Activated naive CD4-positive, alpha-beta T cell treated with anti-CD3 and anti-CD28 coated beads, Interleukin-2, amount 50 U/mL, for 72 hours (primary cell): ENCODE results near the gene ZNF268. TPM values are rescaled to one million over a fixed set of nuclear protein-coding genes. Genes with fewer than 3 reads are reported as not detected.

Experiments used
- ATAC-seq, 2 donors: fragments of 150-1000 bp; cut with Tn5 transposase; 2 replicates each; pipeline ENCODE4 v1.10.0; 2021; ENCODE audit warnings: mild to moderate bottlenecking in 2 of 2, moderate library complexity in 2 of 2
- DNase-seq, 2 donors: peaks; one replicate each; pipeline ENCODE4 v3.0.0; 2021 to 2022; ENCODE audit warnings: low spot score in 2 of 2
- H3K27ac Mint-ChIP-seq, 2 donors: one replicate each; pipeline ENCODE4 v1.8.0; 2022; ENCODE audit warnings: mild to moderate bottlenecking in 2 of 2, mixed read lengths in 2 of 2
- H3K36me3 Mint-ChIP-seq, 2 donors: one replicate each; pipeline ENCODE4 v1.8.0; 2022; ENCODE audit warnings: mixed read lengths in 2 of 2
- H3K9me3 Mint-ChIP-seq, 2 donors: one replicate each; pipeline ENCODE4 v1.8.0; 2022; ENCODE audit warnings: mixed read lengths in 2 of 2
- total RNA-seq, 2 donors: library from RNA; stranded (reverse); gene quantifications; one replicate each; pipeline ENCODE4 v1.2.3, GENCODE V29; 2022

The ZNF268 gene
- 10 to 100 TPM in 1 of 2 donors, 1 to 10 TPM in 1; 9.6 to 15.2 TPM for total RNA-seq

DNA sequence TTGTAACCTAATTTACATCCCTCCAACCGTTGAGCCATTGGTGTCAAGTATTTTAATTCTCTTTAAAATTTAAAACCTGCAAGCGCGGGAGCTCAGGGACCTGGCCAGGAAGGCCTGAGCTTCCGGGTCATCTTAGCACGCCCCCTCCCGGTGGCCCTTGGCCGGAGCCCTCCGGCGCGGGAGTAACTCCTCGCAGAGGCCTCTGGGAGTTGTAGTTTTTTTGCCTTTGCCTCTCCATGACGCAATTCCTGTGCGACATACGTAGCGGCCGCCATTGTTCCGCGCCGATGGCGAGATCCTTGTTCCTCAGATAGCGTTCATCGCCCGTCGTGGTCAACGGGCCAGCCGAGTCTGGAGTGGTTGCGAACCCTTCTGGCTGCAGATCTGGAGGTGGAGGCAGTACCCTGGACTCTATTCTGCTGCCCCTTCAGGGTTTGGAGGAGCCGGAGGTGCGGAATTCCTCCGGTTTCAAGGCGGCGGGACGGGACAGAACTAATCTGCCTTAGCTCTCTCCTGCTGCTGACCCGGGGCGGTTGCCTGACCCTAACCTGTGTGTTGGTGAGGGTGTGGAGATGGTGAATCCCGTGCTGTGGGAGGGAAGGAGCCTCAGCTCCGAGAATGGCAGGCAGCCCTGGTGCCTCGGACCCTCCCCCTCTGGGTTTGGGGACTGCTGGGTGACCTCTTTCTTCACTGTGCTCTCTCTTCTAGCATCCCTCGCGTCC lies at the start of gene ZNF268:
ZNF268 (plus strand) TSS at position 258 of the 722 bp plus-strand sequence. CDS start 503 bp downstream, outside the sequence.
- ATAC-seq: peak; percentile 98 to 99
- peaks cover 80% of the 10 kb centered on the region in 2 donors for H3K36me3 Mint-ChIP-seq
- peaks cover 45 to 57% of the 10 kb centered on the region in 2 donors for H3K9me3 Mint-ChIP-seq
- H3K27ac Mint-ChIP-seq: peak within 1 kb of the TSS; percentile 97
- DNase-seq: peak; percentile 93 to 94

DNA sequence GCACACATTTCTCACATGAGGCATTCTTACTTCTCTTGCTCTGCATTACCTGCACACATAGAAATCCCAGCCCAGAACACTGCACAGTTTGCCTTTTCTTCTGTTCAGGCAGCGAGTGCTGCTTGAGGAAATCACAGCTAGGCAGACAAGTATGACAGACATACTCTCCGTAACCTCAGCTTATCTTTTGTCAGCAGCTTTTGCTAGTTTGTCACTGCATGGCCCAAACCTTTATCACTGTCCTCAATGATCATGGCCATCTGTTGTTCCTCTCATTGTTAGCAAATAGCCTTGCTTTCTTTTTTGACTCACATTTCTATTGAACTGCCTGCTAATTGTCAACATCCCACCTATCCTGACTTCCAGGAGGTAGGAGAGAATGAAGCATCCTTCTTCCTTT lies 45.5 kb upstream of the ZNF268 start:
- peaks cover 51 to 61% of the 10 kb centered on the region in 2 donors for H3K9me3 Mint-ChIP-seq
- no peak overlapping the region for H3K27ac Mint-ChIP-seq
- DNase-seq (no peak), ATAC-seq (no peak)
- peaks cover 65 to 89% of the 10 kb centered on the region in 2 donors for H3K36me3 Mint-ChIP-seq

GRCh38 chr12:133145981-133146380 lies 35.3 kb upstream of the ZNF268 start:
- DNase-seq (no peak), ATAC-seq (no peak)
- Mint-ChIP-seq H3K36me3 (peaks cover 77 to 84% of the 10 kb centered on the region in 2 donors), H3K9me3 (peaks cover 35 to 50% of the 10 kb centered on the region in 2 donors), H3K27ac (no peak overlapping the region)

DNA sequence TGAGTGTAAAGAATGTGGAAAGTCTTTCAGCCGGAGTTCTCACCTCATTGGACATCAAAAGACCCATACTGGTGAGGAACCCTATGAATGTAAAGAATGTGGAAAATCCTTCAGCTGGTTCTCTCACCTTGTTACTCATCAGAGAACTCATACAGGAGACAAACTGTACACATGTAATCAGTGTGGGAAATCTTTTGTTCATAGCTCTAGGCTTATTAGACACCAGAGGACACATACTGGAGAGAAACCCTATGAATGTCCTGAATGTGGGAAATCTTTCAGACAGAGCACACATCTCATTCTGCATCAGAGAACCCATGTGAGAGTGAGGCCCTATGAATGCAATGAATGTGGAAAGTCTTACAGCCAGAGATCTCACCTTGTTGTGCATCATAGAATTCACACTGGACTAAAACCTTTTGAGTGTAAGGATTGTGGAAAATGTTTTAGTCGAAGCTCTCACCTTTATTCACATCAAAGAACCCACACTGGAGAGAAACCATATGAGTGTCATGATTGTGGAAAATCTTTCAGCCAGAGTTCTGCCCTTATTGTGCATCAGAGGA lies 25.1 kb upstream of the ZNF268 start:
- H3K36me3 Mint-ChIP-seq: peaks cover 79 to 89% of the 10 kb centered on the region in 2 donors
- DNase-seq: no peak
- no peak for ATAC-seq
- peaks cover 67 to 72% of the 10 kb centered on the region in 2 donors for H3K9me3 Mint-ChIP-seq
- no peak overlapping the region for H3K27ac Mint-ChIP-seq

DNA sequence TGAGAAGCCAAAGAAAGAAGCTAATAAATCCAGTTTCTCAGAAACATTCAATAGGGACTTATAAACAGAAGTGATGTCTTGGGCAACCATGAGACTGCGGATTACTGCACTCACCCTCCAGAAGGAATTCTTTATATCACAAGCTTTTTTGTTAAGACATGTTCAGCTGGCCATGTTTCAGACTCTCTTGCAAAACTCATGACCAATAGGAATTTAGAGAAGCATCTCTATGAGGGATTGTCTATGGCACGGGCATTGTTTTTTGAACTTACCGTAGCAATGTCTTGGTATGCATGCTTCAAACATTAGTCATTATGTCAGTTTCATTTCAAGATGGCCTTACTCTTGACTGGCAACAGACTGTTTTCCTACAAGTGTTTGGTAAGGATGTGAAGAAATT lies 15.5 kb upstream of the ZNF268 start:
- no peak for ATAC-seq
- Mint-ChIP-seq H3K36me3 (peaks cover 34 to 38% of the 10 kb centered on the region in 2 donors), H3K27ac (no peak overlapping the region), H3K9me3 (peaks cover 36 to 39% of the 10 kb centered on the region in 2 donors)
- no peak for DNase-seq

- ATAC-seq (no peak), DNase-seq (no peak)
- Mint-ChIP-seq H3K27ac (no peak overlapping the region), H3K9me3 (peaks cover 38 to 48% of the 10 kb centered on the region in 2 donors), H3K36me3 (peaks cover 37 to 47% of the 10 kb centered on the region in 2 donors)
Observed at GRCh38 chr12:133172491-133172890, 8.8 kb upstream of the ZNF268 start.

GRCh38 chr12:133174901-133175300 lies 6.4 kb upstream of the ZNF268 start:
- ATAC-seq: no peak
- Mint-ChIP-seq H3K27ac (no peak overlapping the region), H3K36me3 (peaks cover 46% of the 10 kb centered on the region in 2 donors), H3K9me3 (peaks cover 40 to 46% of the 10 kb centered on the region in 2 donors)
- no peak for DNase-seq

- no peak for ATAC-seq
- peaks cover 76 to 80% of the 10 kb centered on the region in 2 donors for H3K36me3 Mint-ChIP-seq
- no peak overlapping the region for H3K27ac Mint-ChIP-seq
- no peak for DNase-seq
- peaks cover 48 to 60% of the 10 kb centered on the region in 2 donors for H3K9me3 Mint-ChIP-seq
Observed at GRCh38 chr12:133180669-133181068, 626 bp upstream of the ZNF268 start.

DNA sequence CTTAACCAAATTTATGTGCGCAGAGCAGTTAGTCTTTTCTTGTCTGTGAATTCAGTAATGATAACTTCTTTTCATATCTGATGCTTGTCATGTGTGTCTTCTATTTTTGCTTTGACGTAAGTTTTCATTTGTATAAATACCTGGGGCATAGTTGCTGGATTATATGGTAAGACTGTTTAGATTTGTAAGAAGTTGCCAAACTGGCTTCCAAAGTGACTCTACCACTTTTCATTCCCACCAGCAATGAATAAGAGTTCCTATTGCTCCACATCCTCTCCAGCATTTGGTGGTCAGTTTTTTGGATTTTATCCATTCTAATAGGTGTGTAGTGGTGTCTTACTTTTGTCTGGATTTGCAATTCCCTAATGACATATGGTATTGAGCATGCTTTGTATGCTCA lies 8.9 kb downstream of the ZNF268 start:
- no peak for ATAC-seq
- H3K9me3 Mint-ChIP-seq: peaks cover 52 to 56% of the 10 kb centered on the region in 2 donors
- DNase-seq: no peak
- peaks cover 99 to 100% of the 10 kb centered on the region in 2 donors for H3K36me3 Mint-ChIP-seq
- no peak overlapping the region for H3K27ac Mint-ChIP-seq

GRCh38 chr12:133192847-133193246 lies 11.6 kb downstream of the ZNF268 start:
- Mint-ChIP-seq H3K27ac (peak overlapping the region in 1 of 2 donors; percentile 36), H3K36me3 (peaks cover 84 to 87% of the 10 kb centered on the region in 2 donors), H3K9me3 (peaks cover 50 to 51% of the 10 kb centered on the region in 2 donors)
- no peak for DNase-seq
- ATAC-seq: no peak

DNA sequence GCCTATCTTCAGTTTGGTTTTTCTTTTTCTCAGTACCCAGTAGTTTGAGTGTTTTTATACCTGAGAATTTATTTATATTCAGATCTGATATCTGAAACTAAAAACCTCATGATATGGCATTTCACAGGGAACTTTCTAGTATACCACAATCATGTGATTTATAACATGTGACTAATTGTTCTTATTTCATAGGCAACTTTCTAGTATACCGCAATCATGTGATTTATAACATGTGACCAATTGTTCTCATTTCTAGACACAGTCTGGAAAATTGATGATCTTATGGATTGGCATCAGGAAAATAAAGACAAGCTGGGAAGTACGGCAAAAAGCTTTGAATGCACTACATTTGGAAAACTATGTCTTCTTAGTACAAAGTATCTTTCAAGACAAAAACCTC lies 20.6 kb downstream of the ZNF268 start:
- peaks cover 51 to 55% of the 10 kb centered on the region in 2 donors for H3K9me3 Mint-ChIP-seq
- no peak for DNase-seq

DNA sequence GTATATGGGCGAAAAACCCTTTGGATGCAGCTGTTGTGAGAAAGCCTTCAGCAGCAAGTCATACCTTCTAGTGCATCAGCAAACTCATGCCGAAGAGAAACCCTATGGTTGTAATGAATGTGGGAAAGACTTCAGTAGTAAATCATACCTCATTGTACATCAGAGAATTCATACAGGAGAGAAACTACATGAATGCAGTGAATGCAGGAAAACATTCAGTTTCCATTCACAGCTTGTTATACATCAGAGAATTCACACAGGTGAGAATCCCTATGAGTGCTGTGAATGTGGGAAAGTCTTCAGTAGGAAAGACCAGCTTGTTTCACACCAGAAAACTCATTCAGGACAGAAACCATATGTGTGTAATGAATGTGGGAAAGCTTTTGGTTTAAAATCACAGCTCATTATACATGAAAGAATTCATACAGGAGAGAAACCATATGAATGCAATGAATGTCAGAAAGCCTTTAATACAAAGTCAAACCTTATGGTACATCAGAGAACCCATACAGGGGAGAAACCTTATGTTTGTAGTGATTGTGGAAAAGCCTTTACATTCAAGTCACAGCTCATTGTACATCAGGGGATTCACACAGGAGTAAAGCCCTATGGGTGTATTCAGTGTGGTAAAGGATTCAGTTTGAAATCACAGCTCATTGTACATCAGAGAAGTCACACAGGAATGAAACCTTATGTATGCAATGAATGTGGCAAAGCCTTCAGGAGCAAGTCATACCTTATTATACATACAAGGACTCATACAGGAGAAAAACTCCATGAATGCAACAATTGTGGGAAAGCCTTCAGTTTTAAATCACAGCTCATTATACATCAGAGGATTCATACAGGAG lies 21.4 kb downstream of the ZNF268 start:
- no peak for ATAC-seq
- peak overlapping the region; percentile 7 to 82 for H3K27ac Mint-ChIP-seq
- peaks cover 66 to 68% of the 10 kb centered on the region in 2 donors for H3K36me3 Mint-ChIP-seq
- peaks cover 51 to 55% of the 10 kb centered on the region in 2 donors for H3K9me3 Mint-ChIP-seq
- DNase-seq: no peak

More for the DNA sequence above, 20.6 kb downstream of the ZNF268 start:
- no peak for ATAC-seq
- peaks cover 66 to 68% of the 10 kb centered on the region in 2 donors for H3K36me3 Mint-ChIP-seq
- no peak overlapping the region for H3K27ac Mint-ChIP-seq

- H3K27ac Mint-ChIP-seq: peak overlapping the region in 1 of 2 donors; percentile 7
- H3K36me3 Mint-ChIP-seq: peaks cover 71 to 73% of the 10 kb centered on the region in 2 donors
- peak in 1 of 2 donors; percentile 34 for ATAC-seq
- no peak for DNase-seq
- peaks cover 54 to 58% of the 10 kb centered on the region in 2 donors for H3K9me3 Mint-ChIP-seq
Observed at GRCh38 chr12:133203344-133204263, 22.3 kb downstream of the ZNF268 start.

- peaks cover 72 to 74% of the 10 kb centered on the region in 2 donors for H3K36me3 Mint-ChIP-seq
- no peak overlapping the region for H3K27ac Mint-ChIP-seq
- peaks cover 55 to 60% of the 10 kb centered on the region in 2 donors for H3K9me3 Mint-ChIP-seq
- DNase-seq (no peak), ATAC-seq (no peak)
Observed at GRCh38 chr12:133204264-133204603, 22.9 kb downstream of the ZNF268 start.

DNA sequence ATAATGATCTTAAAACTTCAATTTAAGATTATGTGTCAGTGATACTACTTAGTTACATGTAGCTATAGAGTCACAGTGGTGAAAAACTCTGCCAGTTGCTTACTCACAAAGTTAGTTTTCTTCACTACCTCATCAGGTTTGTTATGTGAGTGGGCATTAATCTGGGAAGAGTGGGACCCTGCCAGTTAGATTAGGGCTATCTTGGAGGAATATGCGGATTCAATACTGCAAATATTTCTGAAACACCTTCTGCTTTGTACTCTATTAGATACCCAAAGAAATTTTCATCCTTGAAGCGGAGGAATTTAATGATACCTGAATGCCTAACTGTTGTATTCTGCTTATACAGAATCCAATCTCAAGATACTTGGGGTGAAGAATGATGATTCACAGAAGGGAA lies 25.1 kb downstream of the ZNF268 start:
- Mint-ChIP-seq H3K9me3 (peaks cover 38 to 54% of the 10 kb centered on the region in 2 donors), H3K27ac (no peak overlapping the region), H3K36me3 (peaks cover 59 to 60% of the 10 kb centered on the region in 2 donors)
- no peak for ATAC-seq
- DNase-seq: no peak

DNA sequence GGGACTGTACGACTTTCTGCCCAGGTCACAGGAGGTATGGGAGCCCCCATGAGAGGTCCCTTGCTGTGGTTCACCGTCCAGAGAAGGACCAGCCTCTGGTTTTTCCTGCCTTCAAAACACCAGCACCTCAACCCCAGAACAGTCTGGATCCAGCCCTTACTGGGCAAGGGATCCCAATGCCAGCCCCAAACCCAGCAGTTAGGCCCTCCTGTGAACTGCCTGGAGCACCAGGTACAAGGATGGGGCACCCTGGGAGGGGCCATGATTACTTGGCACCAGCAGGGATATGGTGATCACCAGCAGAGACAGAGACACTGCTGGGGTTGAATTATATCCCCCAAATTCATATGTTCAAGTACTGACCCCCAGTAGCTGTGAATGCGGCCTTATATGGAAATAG lies 34.4 kb downstream of the ZNF268 start:
- Mint-ChIP-seq H3K27ac (no peak overlapping the region), H3K9me3 (peaks cover 49 to 51% of the 10 kb centered on the region in 2 donors), H3K36me3 (peaks cover 51% of the 10 kb centered on the region in 2 donors)
- DNase-seq (no peak), ATAC-seq (no peak)
